ENCODE measurements around the gene GRHL3. TPM values are rescaled to one million over a fixed set of nuclear protein-coding genes. Genes with fewer than 3 reads are reported as not detected.

GRHL3 gene
- total RNA-seq, 1 donor from 2014 or later = not detected

- intact Hi-C loops (cut with micrococcal nuclease) = no loop called here
- Mint-ChIP-seq H3K4me3 (ENCODE audit: low read depth) (no peak overlapping the region), H3K27ac (no peak overlapping the region), H3K36me3 (ENCODE audit: low read depth) (no peaks in the 10 kb centered on the region), H3K9me3 (no peaks in the 10 kb centered on the region), H3K27me3 (ENCODE audit: low read depth) (peaks cover 64% of the 10 kb centered on the region), H3K4me1 (ENCODE audit: low read depth) (peaks cover 9% of the 10 kb centered on the region)
- no peak for DNase-seq (ENCODE audit: low spot score)
Observed at GRCh38 chr1:24315391-24315790, 3.8 kb upstream of the GRHL3 start.

GRCh38 chr1:24316645-24317044, 2.5 kb upstream of the GRHL3 start:
- Mint-ChIP-seq H3K36me3 (ENCODE audit: low read depth) (no peaks in the 10 kb centered on the region), H3K4me3 (ENCODE audit: low read depth) (no peak overlapping the region), H3K4me1 (ENCODE audit: low read depth) (peaks cover 20% of the 10 kb centered on the region), H3K27ac (no peak overlapping the region), H3K27me3 (ENCODE audit: low read depth) (peaks cover 70% of the 10 kb centered on the region), H3K9me3 (no peaks in the 10 kb centered on the region)
- DNase-seq (ENCODE audit: low spot score) = no peak
- intact Hi-C loops (cut with micrococcal nuclease) = no loop called here

DNA sequence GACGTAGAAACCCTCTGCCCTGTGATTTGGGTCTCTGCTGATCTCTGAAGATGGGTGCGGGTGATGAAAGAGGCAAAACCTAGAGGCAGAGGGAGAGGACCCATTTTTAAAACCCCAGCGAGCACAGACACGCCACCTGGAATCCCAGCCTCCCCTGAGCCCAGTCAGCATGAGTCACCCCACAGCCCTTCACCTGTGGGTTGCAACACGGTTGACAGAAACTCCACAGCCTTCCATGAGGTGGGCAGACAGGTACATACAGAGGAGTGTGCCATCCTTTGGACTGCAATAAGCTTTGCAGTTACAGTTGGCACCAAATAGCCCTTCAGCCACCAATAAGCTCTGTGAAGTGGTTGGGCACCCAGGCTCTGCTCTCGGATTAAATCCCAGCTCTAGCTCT, 2.1 kb upstream of the GRHL3 start:
- no peak for DNase-seq (ENCODE audit: low spot score)
- Mint-ChIP-seq H3K27ac (no peak overlapping the region), H3K36me3 (ENCODE audit: low read depth) (no peaks in the 10 kb centered on the region), H3K27me3 (ENCODE audit: low read depth) (peaks cover 68% of the 10 kb centered on the region), H3K9me3 (no peaks in the 10 kb centered on the region), H3K4me1 (ENCODE audit: low read depth) (peaks cover 20% of the 10 kb centered on the region), H3K4me3 (ENCODE audit: low read depth) (no peak overlapping the region)
- intact Hi-C loops (cut with micrococcal nuclease) = no loop called here

- no peaks in the 10 kb centered on the region for H3K36me3 Mint-ChIP-seq (ENCODE audit: low read depth)
- H3K4me1 Mint-ChIP-seq (ENCODE audit: low read depth) = peaks cover 26% of the 10 kb centered on the region
- no peaks in the 10 kb centered on the region for H3K9me3 Mint-ChIP-seq
- intact Hi-C loops (cut with micrococcal nuclease) = no loop called here
- no peak overlapping the region for H3K4me3 Mint-ChIP-seq (ENCODE audit: low read depth)
- no peak overlapping the region for H3K27ac Mint-ChIP-seq
- peaks cover 74% of the 10 kb centered on the region for H3K27me3 Mint-ChIP-seq (ENCODE audit: low read depth)
- no peak for DNase-seq (ENCODE audit: low spot score)
Observed at GRCh38 chr1:24317956-24318614, 1.1 kb upstream of the GRHL3 start.

DNA sequence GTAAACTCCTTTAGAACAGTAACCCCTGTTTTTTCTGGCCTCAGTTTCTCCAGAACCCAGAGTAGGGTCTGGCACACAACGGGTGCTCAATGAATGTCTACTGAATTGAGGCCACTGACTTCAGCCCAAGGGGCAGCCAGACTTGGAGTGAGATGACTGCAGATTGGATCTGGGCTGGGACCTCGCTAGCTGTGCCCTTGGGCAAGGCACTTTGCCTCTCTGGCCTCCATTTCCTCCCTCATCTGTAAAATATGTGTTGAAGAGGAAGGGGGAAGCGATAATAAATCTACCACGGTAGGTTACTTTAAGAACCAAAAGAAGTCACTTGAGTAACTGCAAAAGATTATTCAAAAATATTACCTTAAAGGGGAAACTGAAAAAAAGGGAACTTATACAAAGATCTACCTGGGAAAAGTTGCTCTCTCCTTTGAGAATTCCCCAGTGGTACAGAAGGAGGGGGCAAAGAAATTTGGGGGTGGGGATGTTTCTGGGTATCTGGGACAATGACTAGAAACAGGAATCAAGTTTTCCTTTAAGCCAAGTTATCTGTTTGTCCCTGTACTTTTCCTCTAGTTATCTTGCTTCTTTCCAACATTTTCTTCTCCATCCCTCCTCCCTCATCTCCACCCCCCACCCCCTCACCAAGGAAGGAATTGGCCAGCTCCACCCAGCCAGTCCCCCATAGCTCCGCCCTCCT, 394 bp upstream of the GRHL3 start:
- Mint-ChIP-seq H3K4me3 (ENCODE audit: low read depth) (no peak overlapping the region), H3K36me3 (ENCODE audit: low read depth) (no peaks in the 10 kb centered on the region), H3K27me3 (ENCODE audit: low read depth) (peaks cover 76% of the 10 kb centered on the region), H3K4me1 (ENCODE audit: low read depth) (peaks cover 26% of the 10 kb centered on the region), H3K9me3 (no peaks in the 10 kb centered on the region), H3K27ac (no peak overlapping the region)
- no peak for DNase-seq (ENCODE audit: low spot score)
- intact Hi-C loops (cut with micrococcal nuclease) = no loop called here

DNA sequence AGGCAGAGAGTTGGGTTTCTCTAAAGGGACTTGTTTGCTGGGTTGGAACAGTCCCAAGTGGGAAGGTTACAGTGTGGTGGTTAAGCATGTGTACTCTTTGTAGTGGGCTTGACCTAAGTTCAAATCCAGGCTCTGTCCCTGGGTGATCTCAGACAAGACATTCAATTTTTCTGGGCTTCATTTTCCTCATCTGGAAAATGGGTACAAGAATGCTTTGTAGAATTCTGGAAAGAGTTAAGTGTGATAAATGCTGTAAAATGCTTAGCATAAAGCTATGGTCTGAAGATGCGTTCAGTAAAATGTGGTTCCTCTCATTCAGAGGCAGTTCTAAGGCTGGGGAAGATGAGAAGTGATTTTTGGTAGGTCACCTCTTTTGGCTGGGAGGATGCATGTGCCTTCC, 805 bp downstream of the GRHL3 start:
- H3K9me3 Mint-ChIP-seq = no peaks in the 10 kb centered on the region
- peaks cover 81% of the 10 kb centered on the region for H3K27me3 Mint-ChIP-seq (ENCODE audit: low read depth)

DNA sequence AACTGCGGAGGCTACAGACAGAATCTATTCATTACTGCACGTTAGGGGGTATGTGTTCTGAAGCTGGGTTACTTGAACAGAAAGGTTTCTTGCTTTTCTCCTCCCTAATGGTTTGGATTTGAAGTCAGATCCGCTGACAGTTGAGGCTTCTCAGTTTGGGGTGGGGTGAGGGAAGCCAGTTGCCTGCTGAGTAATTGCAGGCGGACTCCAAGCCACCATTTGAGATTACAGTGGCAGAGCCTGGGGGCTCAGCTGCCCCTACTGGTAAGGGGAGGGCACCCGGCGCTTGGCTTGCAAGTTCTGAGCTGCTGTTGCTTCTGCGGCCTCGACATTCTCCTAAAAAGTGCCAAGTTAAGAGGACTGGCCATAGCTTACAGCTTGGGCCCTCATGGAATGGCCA, 2.0 kb downstream of the GRHL3 start:
- Mint-ChIP-seq H3K27me3 (ENCODE audit: low read depth) (peaks cover 86% of the 10 kb centered on the region), H3K4me3 (ENCODE audit: low read depth) (no peak overlapping the region)

More for the DNA sequence above, 805 bp downstream of the GRHL3 start:
- Mint-ChIP-seq H3K36me3 (ENCODE audit: low read depth) (no peaks in the 10 kb centered on the region), H3K4me1 (ENCODE audit: low read depth) (peaks cover 26% of the 10 kb centered on the region), H3K27ac (no peak overlapping the region), H3K4me3 (ENCODE audit: low read depth) (no peak overlapping the region)
- no peak for DNase-seq (ENCODE audit: low spot score)
- intact Hi-C loops (cut with micrococcal nuclease) = loop anchor here (5.0 kb wide), 1 partner anchor 118 kb away; no protein-coding TSS in a partner anchor

GRCh38 chr1:24321697-24322469, 2.7 kb downstream of the GRHL3 start:
- peak overlapping the region; percentile 67 for H3K4me3 Mint-ChIP-seq (ENCODE audit: low read depth)
- DNase-seq (ENCODE audit: low spot score) = peak; percentile 82
- H3K9me3 Mint-ChIP-seq = no peaks in the 10 kb centered on the region
- no peaks in the 10 kb centered on the region for H3K36me3 Mint-ChIP-seq (ENCODE audit: low read depth)
- intact Hi-C loops (cut with micrococcal nuclease) = loop anchor here (1.0 to 5.0 kb wide), 5 partner anchors 29 to 321 kb away; partner anchors contain the start of gene SRRM1
- H3K4me1 Mint-ChIP-seq (ENCODE audit: low read depth) = peaks cover 26% of the 10 kb centered on the region
- H3K27me3 Mint-ChIP-seq (ENCODE audit: low read depth) = peaks cover 86% of the 10 kb centered on the region
- H3K27ac Mint-ChIP-seq = peak overlapping the region; percentile 43

More for the DNA sequence above, 2.0 kb downstream of the GRHL3 start:
- intact Hi-C loops (cut with micrococcal nuclease) = loop anchor here (1.0 to 5.0 kb wide), 2 partner anchors 63 to 119 kb away; no protein-coding TSS in a partner anchor
- Mint-ChIP-seq H3K36me3 (ENCODE audit: low read depth) (no peaks in the 10 kb centered on the region), H3K4me1 (ENCODE audit: low read depth) (peaks cover 26% of the 10 kb centered on the region), H3K27ac (no peak overlapping the region), H3K9me3 (no peaks in the 10 kb centered on the region)
- no peak for DNase-seq (ENCODE audit: low spot score)

- DNase-seq (ENCODE audit: low spot score) = no peak
- Mint-ChIP-seq H3K27me3 (ENCODE audit: low read depth) (peaks cover 86% of the 10 kb centered on the region), H3K36me3 (ENCODE audit: low read depth) (no peaks in the 10 kb centered on the region), H3K27ac (peak overlapping the region; percentile 43), H3K4me3 (ENCODE audit: low read depth) (peak overlapping the region; percentile 67), H3K9me3 (no peaks in the 10 kb centered on the region), H3K4me1 (ENCODE audit: low read depth) (peaks cover 26% of the 10 kb centered on the region)
- intact Hi-C loops (cut with micrococcal nuclease) = loop anchor here (1.0 to 5.0 kb wide), 4 partner anchors 28 to 320 kb away; partner anchors contain the start of gene SRRM1
Observed at GRCh38 chr1:24322470-24323177, 3.5 kb downstream of the GRHL3 start.

GRCh38 chr1:24323281-24323680, 4.1 kb downstream of the GRHL3 start:
- peaks cover 86% of the 10 kb centered on the region for H3K27me3 Mint-ChIP-seq (ENCODE audit: low read depth)
- no peaks in the 10 kb centered on the region for H3K9me3 Mint-ChIP-seq
- H3K4me3 Mint-ChIP-seq (ENCODE audit: low read depth) = no peak overlapping the region
- intact Hi-C loops (cut with micrococcal nuclease) = loop anchor here (2.0 to 5.0 kb wide), 3 partner anchors 28 to 320 kb away; partner anchors contain the start of gene SRRM1
- no peak overlapping the region for H3K27ac Mint-ChIP-seq
- H3K4me1 Mint-ChIP-seq (ENCODE audit: low read depth) = peaks cover 26% of the 10 kb centered on the region
- no peaks in the 10 kb centered on the region for H3K36me3 Mint-ChIP-seq (ENCODE audit: low read depth)
- DNase-seq (ENCODE audit: low spot score) = no peak

DNA sequence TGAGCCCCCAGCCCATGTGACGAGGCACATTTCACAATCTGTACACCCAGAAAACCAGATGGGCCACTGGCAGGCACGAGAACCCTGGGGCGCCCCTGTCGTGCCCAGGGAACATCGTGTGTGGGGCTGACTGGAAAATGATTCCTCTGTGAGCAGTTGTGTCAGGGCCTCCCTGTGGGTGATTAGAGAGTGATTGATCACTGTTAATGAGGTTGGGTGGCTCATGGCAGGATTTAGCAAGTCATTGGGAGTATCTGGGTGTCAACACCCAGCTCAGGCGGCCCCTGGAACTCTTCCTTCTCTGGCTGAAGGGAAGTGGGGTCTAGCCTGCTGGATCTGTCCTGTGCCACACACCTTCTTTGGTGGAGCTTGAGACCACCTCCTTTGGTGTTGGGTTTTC, 5.7 kb downstream of the GRHL3 start:
- H3K36me3 Mint-ChIP-seq (ENCODE audit: low read depth) = no peaks in the 10 kb centered on the region
- no peak for DNase-seq (ENCODE audit: low spot score)
- intact Hi-C loops (cut with micrococcal nuclease) = loop anchor here (5.0 kb wide), 1 partner anchor 123 kb away; no protein-coding TSS in a partner anchor
- peaks cover 83% of the 10 kb centered on the region for H3K27me3 Mint-ChIP-seq (ENCODE audit: low read depth)
- peaks cover 21% of the 10 kb centered on the region for H3K4me1 Mint-ChIP-seq (ENCODE audit: low read depth)
- no peak overlapping the region for H3K4me3 Mint-ChIP-seq (ENCODE audit: low read depth)
- no peaks in the 10 kb centered on the region for H3K9me3 Mint-ChIP-seq
- no peak overlapping the region for H3K27ac Mint-ChIP-seq

All from activated T-helper 2 cell treated with anti-CD3 and anti-CD28 coated beads, Interferon-gamma antibody, Interleukin-2, Interleukin-4, amounts not matched to agents 10 μg/mL and 5 μg/mL and 100 μg/mL, durations not matched to agents 14 hours and 24 hours and 36 hours (primary cell).